Measurements from ENCODE around the gene NDUFB2.
"Not testable (repeated sequence)": the region's sequence is repeated elsewhere in the genome, so short reads cannot be mapped to it uniquely, and the experiment has no call there.

Gene NDUFB2

DNA sequence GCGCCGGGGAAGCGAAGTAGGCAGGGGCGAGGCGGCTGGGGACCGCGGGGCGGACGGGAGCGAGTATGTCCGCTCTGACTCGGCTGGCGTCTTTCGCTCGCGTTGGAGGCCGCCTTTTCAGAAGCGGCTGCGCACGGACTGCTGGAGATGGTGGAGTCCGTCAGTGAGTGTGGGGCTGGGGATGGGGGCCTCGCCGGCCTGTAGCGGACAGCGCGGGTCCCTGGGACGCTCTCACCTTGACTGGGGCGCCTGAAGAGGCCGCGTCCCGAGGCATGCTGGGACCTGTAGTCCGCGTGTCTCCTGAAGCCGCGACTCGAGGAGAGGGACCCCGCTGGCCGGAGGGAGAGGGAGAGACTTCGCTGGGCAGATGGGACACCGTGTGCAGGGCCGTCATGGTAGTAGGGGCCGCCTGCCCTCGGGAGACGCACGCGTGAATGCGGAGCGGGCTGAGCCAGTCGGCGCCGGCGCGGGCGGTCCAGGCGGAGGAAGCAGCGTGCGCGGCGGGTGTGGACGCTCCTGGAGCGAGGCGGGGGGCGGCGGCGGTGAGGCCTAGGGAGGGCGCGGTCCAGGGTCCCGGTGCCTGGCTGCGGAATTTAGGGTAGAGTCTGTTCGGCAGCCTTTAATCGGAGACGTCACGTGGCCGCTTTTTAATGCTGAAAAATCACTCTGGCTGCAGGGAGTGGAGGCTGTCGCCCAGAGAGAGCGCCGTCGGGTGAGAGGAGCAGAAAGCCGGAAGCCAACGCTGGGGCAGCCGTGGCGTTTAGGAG, at the start of gene NDUFB2:
Gene NDUFB2, plus strand, starts transcription at position 29 of the 767 bp plus-strand sequence. Its CDS starts 37 bp downstream, at position 66.
- peak; percentile 75 for DNase-seq

- peak; percentile 48 for DNase-seq
Measured at GRCh38 chr7:140646931-140647647, 49.4 kb upstream of the NDUFB2 start.

DNA sequence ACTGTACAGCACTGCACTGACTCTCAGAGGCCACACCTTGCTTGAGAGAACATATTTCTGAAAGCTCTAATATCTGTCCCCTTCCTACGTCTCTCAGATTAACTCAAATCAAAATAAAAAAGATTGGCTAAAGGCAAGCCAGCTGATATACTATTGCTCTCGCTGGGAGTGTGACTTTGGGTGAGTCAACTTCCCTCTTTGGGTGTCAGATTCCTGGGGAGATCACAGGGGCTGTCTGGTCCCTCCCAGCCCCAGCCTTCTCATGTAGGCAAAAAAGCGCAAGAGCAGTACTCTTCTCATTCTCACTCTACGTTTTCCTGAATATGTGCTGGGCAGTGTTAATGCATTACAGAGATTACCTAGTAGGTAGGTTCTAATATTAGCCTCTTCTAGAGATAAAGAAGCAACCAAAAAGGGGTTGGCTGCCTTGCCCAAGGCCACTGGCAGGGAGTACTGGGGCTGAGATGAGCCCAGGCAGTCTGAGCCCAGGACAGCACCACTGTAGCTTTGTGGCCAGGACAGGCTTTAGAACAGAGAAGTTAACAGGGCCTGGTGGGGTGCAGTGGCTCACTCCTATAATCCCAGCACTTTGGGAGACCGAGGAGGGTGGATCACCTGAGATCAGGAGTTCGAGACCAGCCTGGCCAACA, 46.8 kb upstream of the NDUFB2 start:
- DNase-seq = no peak

DNA sequence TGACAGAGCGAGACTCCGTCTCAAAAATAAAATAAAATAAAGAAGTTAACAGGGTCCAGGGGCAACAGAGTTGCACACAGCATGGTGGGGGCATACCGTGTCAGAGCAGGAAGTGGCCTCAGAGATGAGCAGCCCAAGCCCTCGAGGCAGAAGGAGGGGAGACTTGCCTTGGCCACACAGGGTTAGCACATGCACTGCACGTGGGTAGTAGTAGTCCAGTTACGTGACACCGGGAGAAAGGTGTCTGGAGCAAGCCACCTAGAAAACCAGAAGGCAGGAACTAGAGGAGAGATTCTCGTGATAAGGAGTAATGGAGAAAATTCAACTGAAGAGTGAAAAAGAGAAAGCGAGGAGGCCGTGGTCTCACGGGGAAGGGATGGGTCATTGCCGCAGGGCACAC, 46.1 kb upstream of the NDUFB2 start:
- DNase-seq = no peak

- peak; percentile 66 for DNase-seq
Measured at GRCh38 chr7:140653319-140654108, 43.0 kb upstream of the NDUFB2 start.

DNA sequence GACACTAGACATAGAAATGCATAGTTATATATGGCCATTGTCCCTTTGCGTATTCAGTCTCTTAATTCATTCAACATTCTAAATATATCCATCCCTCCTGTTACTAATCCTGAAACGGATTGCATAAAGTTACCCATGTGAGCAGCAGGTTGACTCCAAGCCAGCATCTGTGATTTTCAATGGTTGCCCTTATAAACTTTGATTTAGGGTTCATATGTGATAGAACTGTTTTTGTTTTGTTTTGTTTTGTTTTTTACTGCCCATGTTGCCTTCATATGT, 42.5 kb upstream of the NDUFB2 start:
- DNase-seq = no peak

DNA sequence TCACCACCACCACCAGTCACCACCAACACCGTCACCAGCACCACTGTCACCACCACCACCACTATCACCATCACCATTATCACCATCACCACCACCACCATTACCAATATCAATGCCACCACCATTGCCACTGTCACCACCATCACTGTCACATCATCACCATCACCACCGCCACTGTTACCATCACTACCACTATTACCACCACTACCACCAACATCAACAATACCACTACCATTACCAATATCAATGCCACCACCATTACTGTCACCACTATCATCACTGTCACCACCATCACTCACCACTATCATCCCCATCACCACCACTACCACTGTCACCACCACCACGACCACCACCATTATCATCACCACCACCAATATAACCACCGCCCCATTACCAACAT, 41.8 kb upstream of the NDUFB2 start:
- DNase-seq = no peak

- DNase-seq = no peak
Measured at GRCh38 chr7:140655511-140656408, 40.7 kb upstream of the NDUFB2 start.

DNA sequence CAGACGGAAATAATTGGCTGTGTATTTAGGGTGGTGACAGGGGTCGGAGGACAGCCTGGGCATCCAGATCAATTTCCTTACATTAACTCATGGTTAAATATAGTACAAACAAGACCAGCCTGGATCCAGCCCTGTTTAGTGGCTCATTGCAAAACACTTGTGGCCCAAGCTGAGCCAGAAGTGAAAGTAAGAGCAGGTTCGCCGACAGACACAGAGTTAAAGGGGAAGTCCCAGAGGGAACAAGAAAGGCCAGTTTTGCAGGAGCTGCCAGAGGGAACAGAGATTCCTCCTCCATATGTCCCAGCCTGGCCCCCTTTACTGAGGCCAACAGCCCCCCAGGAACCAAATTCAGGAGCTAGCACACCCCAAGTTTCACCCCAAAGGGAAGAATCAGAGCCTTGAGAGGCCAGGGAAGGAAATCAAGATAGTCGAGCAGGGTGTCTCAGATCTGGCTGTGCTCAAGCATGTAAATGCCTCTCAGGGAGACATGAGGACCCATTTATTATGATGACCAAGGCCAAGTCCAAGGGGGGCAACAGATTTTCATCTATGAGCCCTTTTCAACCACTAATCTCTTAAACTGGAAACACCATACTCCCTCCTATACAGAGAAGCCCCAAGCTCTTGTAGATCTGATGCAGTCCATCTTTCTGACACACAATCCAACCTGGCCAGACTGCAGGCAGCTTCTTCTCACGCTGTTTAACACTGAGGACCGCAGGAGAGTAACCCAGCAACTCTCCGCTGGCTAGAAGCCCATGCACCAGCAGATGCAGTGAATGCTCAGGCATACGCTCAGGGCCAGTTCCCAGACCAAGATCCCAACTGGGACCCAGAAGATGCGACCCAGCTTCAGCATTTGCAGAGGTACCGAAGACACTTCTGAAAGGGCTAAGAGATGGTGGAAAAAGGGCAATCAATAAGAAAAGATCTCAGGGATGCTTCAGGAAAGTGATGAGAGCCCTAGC, 39.7 kb upstream of the NDUFB2 start:
- DNase-seq = no peak

DNA sequence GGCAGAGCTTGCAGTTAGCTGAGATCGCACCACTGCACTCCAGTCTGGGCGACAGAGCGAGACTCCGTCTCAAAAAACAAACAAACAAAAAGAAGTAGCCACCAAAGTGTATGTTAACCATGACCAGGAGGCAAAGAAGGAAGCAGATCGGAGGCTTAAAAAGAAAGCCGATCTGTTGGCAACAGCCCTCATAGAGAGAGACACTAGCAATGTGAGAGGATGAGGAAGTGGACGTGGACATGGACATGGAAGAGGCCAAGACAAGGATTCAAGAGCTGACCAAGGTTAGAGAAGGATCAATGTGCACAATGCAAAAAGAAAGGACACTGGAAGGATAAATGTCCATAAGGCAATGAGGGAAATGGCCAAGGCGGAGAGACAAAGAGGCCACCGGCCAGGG, 38.6 kb upstream of the NDUFB2 start:
- no peak for DNase-seq

DNA sequence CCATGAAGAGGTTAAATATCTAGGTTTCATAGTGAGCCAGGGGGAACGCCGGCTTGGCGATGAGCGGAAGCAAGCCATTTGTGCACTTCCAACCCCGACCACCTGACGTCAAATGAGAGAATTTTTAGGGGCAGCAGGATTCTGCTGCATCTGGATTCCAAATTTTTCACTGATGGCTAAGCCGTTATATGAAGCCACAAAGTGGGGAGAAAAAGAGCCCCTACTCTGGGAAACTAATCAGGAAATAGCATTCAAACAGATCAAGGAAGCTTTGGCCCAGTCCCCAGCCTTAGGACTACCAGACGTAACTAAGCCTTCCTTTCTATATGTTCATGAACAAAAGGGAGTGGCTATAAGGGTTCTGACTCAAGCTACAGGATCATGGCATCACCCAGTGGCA, 36.7 kb upstream of the NDUFB2 start:
- no peak for DNase-seq

DNA sequence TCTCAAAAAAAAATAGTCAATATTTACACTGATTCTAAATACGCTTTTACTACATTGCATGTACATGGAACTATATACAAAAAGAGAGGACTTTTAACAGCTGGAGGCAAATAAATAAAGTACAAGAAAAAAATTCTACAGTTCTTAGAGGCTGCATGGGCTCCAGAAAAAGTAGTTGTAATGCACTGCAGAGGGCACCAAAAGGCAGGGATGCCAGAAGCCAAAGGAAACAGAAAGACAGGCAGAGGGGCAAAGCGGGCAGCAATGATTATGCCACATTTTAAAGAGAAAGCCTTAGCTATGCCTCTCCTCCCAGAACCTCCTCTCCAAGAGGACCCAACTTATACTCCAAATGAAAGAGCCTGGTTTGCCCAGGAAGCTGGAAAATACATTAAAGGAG, 35.4 kb upstream of the NDUFB2 start:
- DNase-seq = no peak

DNA sequence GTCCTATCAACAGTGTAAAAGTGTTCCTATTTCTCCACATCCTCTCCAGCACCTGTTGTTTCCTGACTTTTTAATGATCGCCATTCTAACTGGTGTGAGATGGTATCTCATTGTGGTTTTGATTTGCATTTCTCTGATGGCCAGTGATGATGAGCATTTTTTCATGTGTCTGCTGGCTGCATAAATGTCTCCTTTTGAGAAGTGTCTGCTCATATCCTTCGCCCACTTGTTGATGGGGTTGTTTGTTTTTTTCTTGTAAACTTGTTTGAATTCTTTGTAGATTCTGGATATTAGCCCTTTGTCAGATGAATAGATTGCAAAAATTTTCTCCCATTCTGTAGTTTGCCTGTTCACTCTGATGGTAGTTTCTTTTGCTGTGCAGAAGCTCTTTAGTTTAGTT, 33.6 kb upstream of the NDUFB2 start:
- not testable (repeated sequence) for DNase-seq

GRCh38 chr7:140667476-140667875, 29.0 kb upstream of the NDUFB2 start:
- DNase-seq = no peak

GRCh38 chr7:140668641-140669040, 27.9 kb upstream of the NDUFB2 start:
- no peak for DNase-seq

DNA sequence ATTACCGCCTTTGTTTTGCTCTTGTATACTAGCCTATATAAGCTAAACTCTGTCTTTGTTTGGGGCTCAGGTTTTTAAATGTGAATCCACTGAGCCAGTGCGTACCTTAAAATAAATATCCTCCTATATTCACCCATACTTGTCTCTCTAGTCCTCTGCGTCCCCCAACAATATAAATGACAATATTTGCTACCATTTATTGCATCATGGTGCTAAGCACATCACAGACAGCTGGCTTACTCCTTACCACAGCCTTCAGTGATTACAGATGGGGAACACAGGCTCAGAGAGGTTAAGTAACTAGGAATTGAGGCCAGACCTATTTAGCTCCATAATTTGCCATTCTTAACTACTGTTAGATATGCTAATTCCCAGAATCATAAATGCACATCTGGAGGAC, 27.2 kb upstream of the NDUFB2 start:
- no peak for DNase-seq

DNA sequence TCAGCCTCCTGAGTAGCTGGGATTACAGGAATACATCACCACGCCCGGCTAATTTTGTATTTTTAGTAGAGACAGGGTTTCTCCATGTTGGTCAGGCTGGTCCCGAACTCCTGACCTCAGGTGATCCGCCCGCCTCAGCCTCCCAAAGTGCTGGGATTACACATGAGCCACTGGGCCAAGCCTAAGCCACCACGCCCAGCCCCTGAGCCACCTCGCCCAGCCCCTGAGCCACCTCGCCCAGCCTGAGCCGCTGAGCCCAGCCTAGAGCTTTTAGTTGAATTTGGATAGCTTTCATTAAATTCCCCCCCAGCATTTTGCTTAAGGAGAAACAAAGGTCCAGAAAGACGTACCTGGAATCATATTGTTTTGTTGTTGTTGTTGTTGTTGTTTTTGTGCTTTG, 26.6 kb upstream of the NDUFB2 start:
- DNase-seq = not testable (repeated sequence)

DNA sequence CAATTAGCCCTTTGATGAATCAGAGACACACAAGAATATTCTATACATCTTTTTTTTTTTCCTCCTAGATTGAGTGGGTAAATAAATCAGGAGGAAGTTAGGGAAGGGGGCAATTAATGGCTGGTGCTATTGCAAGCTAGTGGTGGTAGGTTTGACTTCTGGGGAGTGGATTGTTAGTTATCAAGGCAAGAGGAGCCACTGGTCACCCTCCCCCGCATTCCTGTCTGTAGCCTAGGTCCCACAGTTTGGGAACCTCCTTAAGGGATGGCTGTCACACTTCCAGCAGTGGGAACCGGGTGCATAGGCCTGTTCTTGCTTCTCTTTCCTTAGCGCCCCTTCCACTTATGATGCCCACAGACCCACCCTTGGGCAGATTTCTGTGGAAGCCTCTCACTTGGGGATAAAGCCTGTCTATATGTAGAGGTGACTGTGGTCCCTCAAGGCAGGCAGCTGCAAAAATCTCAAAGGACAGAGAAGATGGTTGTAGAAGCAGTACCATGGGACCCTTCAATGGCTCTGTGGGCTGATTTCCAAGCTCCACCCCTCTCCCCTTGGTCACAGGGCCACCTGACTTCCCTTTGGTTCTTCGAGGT, 26.1 kb upstream of the NDUFB2 start:
- no peak for DNase-seq

DNA sequence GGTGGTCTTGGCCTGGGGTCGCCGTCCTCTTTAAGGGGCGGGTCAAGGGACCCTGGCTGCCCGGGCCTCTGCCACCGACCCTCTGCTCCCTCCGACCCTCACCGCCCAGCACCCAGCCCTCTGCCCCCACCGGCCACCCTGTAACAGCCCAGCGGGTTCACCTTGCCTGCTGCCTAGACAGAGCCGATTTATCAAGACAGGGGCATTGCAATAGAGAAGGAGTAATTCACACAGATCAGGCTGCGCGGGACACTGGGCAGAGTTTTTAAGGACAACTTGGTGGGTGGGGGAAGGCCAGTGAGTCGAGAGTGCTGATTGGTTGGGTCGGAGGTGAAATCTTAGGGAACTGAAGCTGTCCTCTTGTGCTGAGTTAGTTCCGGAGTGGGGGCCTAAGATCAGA, 24.5 kb upstream of the NDUFB2 start:
- DNase-seq = no peak

GRCh38 chr7:140672382-140673062, 24.0 kb upstream of the NDUFB2 start, which contains the start of gene ADCK2:
TSS of gene ADCK2 (plus strand) at chr7:140672945. CDS start at chr7:140673331, 386 bp downstream.
- DNase-seq = peak; percentile 33
